Activated T-cell treated with anti-CD3 and anti-CD28 coated beads, Interleukin-2, amount 50 U/mL, for 1 hour (primary cell): ENCODE data around the gene MROH8.

Experiments used
- DNase-seq: peaks from one replicate; pipeline ENCODE4 v3.0.0-alpha.2; 2020

Gene MROH8

DNA sequence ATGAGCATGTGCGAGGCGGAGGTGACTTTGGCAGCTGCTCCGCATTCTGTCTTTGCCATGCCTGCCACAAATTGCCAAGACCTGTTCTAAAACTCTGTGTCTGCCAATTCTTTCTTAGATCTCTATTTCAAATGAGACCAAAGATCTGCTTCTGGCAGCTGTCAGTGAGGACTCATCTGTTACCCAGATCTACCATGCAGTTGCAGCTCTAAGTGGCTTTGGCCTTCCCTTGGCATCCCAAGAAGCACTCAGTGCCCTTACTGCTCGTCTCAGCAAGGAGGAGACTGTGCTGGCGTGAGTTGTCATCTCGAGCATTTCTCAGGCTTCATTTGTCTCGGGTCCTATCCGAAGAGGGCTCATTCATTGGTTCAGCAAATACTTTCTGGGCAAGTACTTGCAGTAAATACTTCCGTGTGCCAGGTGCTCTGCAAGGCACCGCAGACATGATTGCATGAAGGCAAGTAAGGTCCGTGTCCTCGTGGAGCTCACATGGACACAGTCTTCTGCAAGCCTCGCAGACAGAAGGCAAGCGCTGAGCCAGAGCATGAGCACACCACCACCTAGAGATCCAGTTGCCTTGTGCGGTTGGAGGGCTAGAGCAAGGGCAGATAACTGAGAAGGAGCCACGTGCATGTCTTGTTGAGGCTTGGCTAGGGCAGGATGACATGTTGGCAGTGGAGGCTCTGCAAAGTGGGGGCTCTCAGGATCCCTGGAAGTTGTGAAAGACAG lies 19.7 kb upstream of the MROH8 start:
- no peak for DNase-seq

GRCh38 chr20:37194621-37195417 lies 15.5 kb upstream of the MROH8 start:
- peak; percentile 27 for DNase-seq

- no peak for DNase-seq
Measured at GRCh38 chr20:37193821-37194220, 14.5 kb upstream of the MROH8 start.

DNA sequence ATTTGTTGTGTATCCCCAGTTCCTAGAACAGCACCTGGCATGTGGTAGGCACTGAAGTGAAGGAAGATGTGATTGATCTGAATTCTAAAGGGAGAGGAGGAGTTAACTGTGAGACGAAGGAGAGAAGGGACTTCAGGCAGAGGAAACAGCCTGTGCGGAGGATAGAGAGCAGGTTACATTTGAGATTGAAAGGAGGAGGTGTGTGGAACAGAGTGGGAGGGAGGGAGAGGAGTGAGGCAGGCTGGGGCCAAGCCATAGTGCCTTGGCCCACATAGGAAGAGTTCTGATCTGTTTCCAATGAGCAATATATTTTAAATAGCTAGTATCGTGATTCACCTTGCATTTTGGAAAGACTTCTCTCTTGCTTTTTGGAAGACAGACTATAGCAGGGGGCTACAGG lies 13.9 kb upstream of the MROH8 start:
- no peak for DNase-seq

GRCh38 chr20:37192137-37192854 lies 12.9 kb upstream of the MROH8 start:
- DNase-seq = peak; percentile 75

DNA sequence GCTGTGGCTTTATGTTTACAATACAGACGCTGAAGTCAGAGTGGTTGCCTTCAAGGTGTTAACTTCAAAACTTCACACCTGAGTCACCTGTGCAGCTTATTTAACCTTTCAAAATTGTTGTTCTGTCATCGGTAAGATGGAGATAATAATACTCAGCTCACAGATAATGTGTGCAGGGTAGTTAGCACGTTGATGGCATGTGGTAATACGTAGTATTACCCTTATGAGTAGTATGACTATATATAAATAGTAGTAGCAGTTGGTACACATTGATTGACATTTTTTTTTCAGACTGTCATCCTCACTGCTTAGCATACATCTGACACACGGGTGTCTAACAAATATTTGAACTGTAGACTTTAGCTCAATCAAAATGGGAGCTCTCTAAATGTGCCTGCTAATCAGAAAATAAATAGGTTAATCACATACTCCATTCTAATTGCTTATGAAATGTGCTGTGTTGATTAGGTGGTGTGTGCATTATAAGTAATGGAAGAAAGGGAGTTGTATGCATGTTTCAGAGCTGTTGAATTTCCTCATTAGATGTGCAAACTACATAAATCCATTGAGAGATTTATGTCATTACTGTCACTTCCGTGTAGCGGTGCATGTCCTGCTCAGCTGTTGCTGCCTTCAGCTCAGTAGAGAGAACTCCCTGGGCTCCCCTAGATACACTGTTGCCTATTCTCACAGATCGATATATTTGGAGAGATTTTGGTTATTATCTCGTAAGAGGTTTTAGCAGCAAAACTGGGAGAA lies 11.2 kb upstream of the MROH8 start:
- no peak for DNase-seq

GRCh38 chr20:37189416-37190016 lies 10.2 kb upstream of the MROH8 start:
- no peak for DNase-seq

DNA sequence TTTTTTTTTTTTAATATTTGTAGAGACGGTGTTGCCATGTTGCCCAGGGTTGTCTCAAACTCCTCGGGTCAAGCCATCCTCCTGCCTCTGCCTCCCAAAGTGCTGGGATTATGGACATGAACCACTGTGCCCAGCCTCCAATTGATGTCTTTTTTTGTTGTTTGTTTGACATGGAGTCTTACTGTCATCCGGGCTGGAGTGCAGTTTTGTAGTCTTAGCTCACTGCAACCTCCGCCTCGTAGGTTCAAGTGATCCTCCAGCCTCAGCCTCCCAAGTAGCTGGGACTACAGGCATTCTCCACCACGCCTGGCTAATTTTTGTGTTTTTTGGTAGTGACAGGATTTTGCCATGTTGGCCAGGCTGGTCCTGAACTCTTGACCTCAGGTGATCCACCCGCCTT lies 9.4 kb upstream of the MROH8 start:
- DNase-seq = no peak

GRCh38 chr20:37185686-37186085 lies 6.3 kb upstream of the MROH8 start:
- DNase-seq = no peak

GRCh38 chr20:37179683-37180524 lies 556 bp upstream of the MROH8 start:
- DNase-seq = no peak

DNA sequence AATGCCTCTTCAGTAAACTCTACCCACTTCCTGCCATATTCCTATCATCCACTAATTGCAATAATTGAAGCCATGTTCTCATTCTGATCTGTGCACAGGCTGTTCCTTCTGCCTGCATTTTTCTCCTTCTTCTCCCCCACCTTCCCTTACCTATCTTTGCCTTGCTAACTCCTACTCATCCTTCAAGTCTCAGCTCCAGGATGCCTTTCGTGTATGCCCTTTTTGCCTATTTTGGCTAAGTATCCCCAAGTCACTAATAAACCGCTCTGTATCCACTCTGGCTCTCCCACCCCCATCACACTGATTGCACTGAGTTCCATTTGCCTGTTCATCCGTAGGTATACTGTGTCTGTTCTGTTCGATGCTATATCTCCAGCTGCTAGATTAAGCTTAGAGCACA lies 6.5 kb downstream of the MROH8 start:
- DNase-seq = no peak

GRCh38 chr20:37166867-37167266 lies 12.5 kb downstream of the MROH8 start:
- no peak for DNase-seq

GRCh38 chr20:37165031-37165430 lies 14.3 kb downstream of the MROH8 start:
- no peak for DNase-seq

DNA sequence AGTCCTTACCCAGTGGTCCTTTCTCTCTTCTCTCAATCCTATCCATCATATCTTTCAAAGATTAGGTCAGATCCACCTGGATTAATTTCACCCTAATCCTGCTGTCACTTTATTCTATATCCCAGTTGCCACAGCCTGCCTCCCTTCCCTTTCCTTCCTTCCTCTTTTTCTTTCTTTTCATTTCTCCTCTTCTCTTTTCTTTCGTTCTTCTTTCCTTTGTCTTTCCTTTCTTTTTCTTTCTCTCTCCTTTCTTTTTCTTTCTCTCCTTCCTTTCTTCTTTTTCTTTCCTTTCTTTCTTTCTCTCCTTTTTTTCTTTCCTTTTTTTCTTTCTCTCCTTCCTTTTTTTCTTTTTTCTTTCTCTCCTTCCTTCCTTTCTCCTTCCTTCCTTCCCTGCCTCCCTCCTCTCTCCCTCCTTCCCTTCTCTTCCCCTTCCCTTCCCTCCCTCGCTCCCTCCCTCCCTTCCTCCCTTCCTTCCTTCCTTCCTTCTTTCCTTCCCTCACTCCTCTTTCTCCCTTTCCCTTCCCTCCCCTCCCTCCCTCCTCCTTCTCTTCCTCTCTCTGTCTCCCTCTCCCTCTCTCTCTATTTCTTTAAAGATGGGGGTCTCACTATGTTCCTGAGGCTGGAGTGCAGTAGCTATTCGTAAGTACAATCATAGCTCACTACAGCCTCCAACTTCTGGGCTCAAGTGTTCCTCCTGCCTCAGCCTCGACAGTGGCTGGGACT lies 15.4 kb downstream of the MROH8 start:
- no peak for DNase-seq

DNA sequence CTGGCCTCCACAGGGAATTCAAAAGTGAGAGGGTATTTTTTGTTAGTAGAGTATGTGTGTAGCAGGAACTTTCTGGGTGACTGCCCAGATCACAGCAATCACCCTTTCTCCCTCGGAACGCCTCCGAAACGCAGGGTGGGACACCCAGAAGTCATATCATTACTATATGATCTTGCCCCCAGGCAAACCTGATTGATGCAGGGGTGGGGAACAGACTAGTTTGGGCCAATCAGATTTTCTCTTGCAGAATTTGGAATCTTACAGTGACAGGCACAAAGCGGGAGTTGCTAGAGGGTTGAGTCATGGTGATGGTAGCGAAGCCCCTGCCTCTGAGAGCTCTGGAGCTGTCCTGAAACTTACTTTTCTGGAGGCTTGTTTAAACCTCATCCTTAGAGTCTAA lies 16.7 kb downstream of the MROH8 start:
- no peak for DNase-seq

GRCh38 chr20:37161830-37162549 lies 17.4 kb downstream of the MROH8 start:
- DNase-seq = no peak

DNA sequence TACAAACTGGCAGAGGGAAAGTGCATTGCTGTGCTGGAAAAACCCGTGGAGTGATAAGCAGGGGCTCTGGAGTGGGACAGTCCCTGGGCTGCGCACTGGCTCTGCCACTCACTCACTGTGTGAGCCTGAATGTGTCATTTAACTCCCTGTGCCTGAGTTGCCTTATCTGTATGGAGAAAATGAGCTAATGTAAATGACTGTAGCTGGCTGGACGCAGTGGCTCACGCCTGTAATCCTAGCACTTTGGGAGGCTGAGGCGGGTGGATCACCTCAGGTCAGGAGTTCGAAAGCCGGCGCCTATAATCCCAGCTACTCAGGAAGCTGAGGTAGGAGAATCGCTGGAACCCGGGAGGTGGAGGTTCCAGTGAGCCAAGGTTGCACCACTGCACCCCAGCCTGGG lies 18.7 kb downstream of the MROH8 start:
- DNase-seq = no peak

GRCh38 chr20:37158248-37158647 lies 21.1 kb downstream of the MROH8 start:
- DNase-seq = no peak

GRCh38 chr20:37155987-37156386 lies 23.4 kb downstream of the MROH8 start:
- no peak for DNase-seq

- no peak for DNase-seq
Measured at GRCh38 chr20:37154684-37155298, 24.6 kb downstream of the MROH8 start.
